Hematopoietic multipotent progenitor cell treated with erythropoietin and hydrocortisone succinate and interleukin-3 and kit ligand, for 15 days (in vitro differentiated cells): ENCODE results near the gene TOR1B.
"Not testable (repeated sequence)": the region's sequence is repeated elsewhere in the genome, so short reads cannot be mapped to it uniquely, and the experiment has no call there.

Experiments
- DNase-seq: peaks from one replicate; pipeline ENCODE4 v3.0.0-alpha.2; 2015; ENCODE audit warnings: low spot score

The TOR1B gene

DNA sequence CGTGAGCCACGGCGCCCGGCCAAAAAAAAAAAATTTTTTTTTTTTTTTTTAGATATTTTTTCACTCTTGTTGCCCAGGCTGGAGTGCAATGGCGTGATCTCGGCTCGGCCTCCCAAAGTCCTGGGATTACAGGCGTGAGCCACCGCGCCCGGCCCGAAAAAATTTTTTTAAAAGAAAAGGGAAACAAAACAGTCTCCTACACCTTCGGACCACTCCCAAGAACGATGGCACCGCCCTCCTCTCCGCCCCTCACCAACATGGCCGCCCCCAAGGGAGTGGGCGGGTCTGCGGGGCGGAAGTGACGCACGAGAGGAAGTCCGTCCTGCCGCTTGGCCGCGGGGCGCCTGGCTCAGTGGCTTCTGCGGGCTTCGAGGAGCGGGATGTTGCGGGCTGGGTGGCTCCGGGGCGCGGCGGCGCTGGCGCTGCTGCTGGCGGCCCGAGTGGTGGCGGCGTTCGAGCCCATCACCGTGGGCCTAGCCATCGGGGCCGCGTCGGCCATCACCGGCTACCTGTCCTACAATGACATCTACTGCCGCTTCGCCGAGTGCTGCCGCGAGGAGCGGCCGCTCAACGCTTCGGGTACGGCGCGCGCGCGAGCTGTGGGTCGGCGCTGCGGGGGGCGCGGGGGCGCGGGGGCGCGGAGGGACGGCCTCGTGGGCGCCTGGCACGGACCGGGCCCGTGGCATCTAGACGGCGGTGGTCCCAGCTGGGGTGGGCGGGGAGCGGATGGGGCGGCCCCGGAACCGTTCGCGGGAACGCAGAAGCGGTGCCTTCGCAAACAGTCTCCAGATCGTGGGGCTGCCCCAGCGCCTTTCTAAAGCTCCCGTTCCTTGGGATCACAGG is at the start of gene TOR1B:
Gene TOR1B, plus strand, starts transcription at position 352 of the 843 bp plus-strand sequence. Its CDS starts 29 bp downstream, at position 381.
- DNase-seq, result peak; percentile 96

DNA sequence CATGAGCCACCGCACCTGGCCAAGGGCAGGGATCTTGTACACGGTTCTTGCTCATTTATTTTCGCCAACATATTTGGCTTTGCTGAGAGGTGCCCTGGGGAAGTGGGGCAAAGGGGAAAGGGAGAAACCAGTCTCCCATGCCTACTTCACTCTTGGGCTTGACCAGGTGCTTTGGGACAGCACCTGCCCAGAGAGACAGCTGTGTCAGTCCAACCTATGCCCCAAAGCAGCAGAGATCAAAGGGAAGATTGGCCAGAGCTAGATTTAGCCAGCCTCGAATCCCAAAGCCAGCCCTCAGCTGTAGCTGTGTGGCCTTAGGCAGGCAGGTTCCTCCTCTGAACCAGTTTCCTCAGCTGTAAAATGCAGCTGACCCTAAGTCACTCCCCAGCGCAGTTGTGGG is 47.8 kb upstream of the TOR1B start:
- no peak for DNase-seq

GRCh38 chr9:129756191-129756590 is 46.8 kb upstream of the TOR1B start:
- no peak for DNase-seq

- DNase-seq, result no peak
Observed at GRCh38 chr9:129757045-129757444, 45.9 kb upstream of the TOR1B start.

GRCh38 chr9:129759319-129759718 is 43.7 kb upstream of the TOR1B start:
- DNase-seq, result no peak

DNA sequence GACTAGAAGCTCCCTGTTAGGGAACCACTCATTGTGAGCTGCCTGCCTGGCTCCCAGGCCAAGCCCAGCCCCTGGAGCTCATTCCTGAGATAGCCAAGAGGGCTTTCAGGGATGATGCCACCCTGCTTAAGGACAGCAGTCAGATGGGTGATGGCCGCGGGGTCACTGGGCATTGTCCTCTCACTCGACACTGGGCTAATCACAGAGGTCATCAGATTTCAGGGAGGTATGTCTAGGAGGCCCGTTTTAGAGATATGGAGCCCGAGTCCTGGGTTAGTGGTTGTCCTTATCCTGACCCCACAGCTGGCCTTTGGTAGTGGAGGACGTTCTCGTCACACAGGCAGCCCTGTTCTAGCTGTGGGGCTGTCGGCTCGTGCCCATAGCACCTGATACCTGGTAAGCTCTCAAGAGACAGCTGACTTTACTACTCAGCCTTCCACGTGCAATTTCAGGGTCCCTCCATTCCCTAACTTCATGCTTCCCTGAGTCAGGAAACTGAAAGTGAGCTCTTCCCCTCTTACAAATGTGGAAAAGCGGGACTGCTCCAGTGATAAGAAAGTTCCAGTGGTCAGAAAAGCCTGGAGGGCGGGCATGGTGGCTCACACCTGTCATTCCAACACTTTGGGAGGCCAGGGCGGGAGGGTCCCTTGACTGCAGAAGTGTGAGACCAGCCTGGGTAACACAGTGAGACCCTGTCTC is 43.0 kb upstream of the TOR1B start:
- no peak for DNase-seq

- not testable (repeated sequence) for DNase-seq
Observed at GRCh38 chr9:129760784-129761183, 42.2 kb upstream of the TOR1B start.

DNA sequence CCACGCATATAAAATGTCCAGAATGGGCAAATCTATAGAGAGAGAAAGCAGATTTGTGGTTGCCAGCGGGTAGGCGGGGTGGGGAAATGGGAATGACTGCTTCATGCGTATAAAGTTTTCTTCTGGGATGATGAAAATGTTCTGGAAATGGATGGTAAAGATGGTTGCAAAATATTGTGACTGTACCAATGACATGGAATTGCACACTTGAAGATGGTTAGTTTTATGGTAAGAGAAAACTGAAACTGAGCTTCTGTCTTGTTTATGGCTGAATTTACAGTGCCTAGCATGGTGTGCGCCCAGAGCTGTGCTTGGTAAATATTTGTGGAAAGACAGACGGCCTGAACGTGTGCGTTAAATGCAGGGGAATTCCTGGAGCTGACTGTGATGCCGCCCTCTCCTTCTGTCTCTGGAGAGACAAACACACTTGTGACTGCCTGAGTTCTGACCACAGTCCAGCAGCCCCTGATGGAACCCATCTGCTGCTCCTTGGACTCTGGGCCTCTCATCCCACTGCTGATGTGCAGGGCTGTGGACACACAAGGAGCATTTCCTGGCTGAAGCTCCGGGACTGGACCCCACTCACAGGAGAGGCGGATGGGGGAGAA is 41.6 kb upstream of the TOR1B start:
- DNase-seq, result no peak

DNA sequence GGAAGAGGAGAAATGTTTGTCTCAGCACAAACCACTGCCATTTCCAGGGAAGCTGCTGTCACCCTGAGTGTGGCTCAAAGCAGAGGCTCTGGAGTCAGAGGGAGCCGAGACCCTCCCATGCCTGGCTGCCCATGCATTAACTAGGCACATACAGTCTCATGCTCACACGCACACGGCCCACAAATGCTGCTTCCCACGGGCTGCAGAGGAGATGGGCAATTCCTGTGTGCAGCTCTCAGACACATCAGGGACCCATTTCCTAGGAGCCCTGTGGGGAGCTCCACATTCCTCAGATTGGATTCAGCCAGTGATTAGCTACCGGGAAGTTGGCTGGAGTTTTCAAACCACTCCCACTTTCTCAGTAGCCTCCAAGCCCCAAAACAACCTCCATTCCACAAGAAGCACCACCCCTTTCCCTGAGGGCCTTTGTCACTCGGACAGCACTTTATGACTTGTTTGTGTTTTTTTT is 41.0 kb upstream of the TOR1B start:
- no peak for DNase-seq

- DNase-seq, result not testable (repeated sequence)
Observed at GRCh38 chr9:129762370-129762984, 40.5 kb upstream of the TOR1B start.

- no peak for DNase-seq
Observed at GRCh38 chr9:129762985-129763926, 39.7 kb upstream of the TOR1B start.

DNA sequence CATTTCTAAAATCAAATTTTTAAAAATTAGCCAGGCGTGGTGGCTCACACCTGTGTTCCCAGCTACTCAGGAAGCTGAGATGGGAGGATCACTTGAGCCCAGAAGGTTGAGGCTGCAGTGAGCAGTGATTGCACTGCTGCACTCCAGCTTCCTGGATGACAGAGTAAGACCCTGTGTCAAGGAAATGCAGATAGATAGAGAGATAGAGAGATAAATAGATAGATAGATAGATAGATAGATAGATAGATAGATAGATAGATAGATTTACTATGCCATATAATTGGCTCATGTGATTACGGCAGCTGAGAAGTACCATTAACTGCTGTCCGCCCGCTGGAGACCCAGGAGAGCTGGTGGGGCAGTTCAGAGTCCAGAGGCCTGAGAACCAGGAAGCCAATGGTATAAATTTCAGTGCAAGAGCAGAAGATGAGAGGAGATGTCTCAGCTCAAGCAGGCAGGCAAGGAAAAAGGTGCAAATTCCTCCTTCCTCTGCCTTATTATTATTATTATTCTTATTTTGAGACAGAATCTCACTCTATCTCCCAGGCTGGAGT is 37.1 kb upstream of the TOR1B start:
- no peak for DNase-seq

- no peak for DNase-seq
Observed at GRCh38 chr9:129768486-129768885, 34.5 kb upstream of the TOR1B start.

DNA sequence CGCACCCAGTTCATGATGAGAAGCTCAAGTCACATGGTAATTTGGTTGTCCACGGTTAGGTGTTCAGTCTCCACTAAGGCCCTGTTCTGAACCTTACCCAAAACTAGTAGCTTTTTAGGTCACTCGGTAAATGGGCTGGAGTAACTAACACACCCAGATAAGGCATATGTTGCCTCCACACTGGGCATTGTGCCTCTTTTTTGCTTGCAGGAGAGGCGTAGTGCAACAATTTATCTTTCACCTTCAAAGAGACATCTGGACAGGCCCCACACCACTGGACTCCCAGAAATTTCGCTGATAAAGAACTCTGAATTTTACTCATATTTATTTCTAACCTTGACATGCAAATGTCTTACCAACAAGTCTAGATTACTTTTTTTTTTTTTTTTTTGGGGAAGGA is 33.3 kb upstream of the TOR1B start:
- DNase-seq, result peak; percentile 72

DNA sequence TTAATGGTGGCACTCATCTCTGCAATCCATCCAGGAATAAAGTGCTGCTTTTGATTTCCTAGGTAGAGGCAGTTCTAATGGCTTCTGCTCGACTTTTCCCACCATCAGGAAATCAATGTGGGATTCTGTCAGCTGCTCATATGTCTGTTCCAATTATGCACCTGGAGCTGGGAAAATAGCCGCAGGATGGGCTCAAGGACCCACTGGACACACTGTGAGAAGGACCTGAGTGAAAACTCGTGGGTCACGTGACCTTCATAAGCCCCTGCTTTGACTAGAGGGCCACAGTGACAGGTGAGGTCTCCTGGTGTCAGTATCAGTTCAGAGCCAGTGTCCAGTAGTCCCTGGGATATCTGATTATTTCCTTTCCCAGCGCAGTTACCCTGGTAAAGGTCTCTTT is 32.2 kb upstream of the TOR1B start:
- no peak for DNase-seq

DNA sequence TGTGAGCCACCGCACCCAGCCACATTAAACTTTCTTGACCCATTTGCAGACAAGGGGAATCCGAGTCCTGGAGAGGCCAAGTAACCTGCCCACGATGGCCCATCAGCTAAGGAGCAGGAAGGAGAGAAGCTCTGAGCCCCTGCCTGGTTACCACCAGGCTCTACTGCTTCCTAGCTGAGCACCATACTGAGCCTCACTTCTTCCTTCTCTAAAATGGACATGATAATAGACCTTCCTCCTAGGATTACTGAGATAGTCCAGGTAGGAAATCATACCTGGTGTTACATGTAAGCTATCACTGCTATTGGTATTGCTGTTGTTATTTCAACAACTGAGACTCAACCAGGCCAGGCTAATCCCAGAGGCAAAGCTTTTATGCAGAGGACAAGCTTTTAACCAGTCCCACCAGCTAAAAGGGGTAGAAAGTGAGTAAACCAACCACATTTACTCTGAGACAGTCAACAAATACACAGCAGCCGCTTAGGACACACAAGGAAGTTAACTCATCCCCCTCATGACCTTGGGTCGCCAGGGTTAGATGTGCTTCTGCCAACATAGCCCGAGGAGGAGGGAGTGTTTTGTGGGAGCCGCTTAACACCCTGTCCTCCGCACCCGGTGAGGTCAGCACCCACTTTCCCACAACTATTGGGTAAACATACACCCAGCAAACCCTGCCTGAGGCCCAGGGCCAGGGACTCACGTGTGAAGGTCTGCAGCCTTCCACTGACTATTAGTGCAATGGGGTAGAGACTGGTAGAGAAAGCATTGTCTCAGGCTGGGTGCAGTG is 29.5 kb upstream of the TOR1B start:
- no peak for DNase-seq

DNA sequence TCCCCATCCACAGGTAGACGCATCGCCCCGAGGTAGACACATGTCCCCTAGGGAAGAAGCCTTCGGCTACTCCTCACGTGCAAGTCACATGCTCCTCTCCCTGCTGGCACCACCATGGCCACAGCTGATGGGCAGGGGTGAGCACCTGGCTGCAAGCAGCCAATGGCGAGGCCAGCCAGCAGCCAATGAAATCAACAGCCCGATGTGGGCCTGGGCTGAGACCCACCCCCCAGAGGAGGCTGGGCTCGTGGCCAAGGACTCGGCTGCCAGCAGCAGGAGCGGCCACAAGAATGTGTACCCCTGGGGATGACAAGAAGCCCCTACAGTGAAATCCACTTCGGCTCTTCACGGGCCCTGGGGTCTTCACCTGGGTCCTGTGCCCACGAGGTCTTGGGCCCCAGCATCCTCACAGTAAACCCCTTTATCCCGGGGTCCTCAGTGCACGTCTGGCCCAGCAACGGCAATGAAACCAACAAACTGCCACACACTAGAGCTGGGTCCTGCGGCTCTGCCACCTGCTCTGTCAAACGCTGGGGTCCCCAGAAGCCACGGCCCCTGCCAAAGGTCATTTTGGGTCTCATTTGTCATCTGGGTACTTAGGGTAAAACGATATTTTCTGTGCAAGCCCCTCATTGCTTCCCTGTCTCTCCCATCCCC is 28.1 kb upstream of the TOR1B start:
- DNase-seq, result no peak

DNA sequence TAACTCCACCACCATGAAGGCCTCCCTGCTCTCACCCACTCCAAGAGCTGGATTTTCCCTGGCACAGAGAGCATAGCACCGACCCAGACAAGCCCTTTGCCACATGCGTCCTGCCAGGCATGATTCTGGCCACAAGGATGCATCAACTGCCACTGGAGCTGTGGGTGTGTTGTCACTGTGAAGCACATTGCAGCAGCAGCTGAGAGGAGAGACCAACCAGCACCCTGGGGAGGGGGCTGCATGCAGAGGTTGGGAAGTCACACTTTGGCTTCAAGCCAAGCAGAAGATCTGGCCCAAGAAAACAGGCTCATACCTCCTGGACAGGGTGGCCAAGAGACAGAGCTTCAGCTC is 27.6 kb upstream of the TOR1B start:
- DNase-seq, result no peak

DNA sequence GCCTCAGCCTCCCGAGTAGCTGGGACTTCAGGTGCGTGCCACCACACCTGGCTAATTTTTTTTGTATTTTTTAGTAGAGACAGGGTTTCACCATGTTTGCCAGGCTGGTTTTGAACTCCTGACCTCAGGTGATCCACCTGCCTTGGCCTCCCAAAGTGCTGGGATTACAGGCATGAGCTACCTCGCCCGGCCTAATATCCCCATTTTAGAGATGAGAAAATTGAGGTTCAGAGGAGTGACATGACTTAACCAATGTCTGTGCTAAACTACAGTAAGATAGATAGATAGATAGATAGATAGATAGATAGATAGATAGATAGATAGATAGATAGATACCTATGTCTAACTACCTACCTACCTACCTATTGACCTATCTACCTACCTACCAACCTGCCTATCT is 26.9 kb upstream of the TOR1B start:
- not testable (repeated sequence) for DNase-seq

DNA sequence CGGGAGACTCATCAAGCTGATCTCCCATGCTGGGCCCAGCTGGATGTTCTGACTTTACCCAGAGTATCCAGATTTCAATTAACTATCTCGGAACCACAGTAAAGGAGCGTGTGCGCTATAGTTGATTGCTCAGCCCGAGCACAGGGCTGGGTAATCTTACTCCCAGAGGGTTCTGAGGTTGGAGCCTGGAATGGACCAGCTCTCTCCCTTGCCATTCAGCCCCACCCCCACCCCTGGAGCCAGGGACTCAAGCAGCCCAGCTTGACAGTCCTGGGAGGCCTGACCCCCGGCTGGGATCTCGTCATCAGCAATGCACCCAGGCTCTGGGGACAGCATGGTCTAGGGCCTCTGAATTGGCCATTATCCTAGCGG is 26.4 kb upstream of the TOR1B start:
- DNase-seq, result no peak
